ELF-1 (cell line): ENCODE results near the gene ZDHHC3.

Experiments used
- DNase-seq: peaks from one replicate; pipeline ENCODE4 v3.0.0-alpha.2; 2016; ENCODE audit warnings: low read depth, low spot score

Gene ZDHHC3

GRCh38 chr3:44927371-44927770, 48.6 kb downstream of the ZDHHC3 start:
- no peak for DNase-seq

- no peak for DNase-seq
Observed at GRCh38 chr3:44926921-44927320, 49.1 kb downstream of the ZDHHC3 start.

GRCh38 chr3:44926172-44926571, 49.8 kb downstream of the ZDHHC3 start:
- no peak for DNase-seq

- no peak for DNase-seq
Observed at GRCh38 chr3:44924457-44925084, 51.4 kb downstream of the ZDHHC3 start.

- DNase-seq, result no peak
Observed at GRCh38 chr3:44923632-44924456, 52.1 kb downstream of the ZDHHC3 start.

GRCh38 chr3:44920081-44920480, 55.9 kb downstream of the ZDHHC3 start:
- DNase-seq, result no peak

- DNase-seq, result no peak
Observed at GRCh38 chr3:44918581-44918980, 57.4 kb downstream of the ZDHHC3 start.

- no peak for DNase-seq
Observed at GRCh38 chr3:44918087-44918486, 57.9 kb downstream of the ZDHHC3 start.

GRCh38 chr3:44915702-44916438, 60.1 kb downstream of the ZDHHC3 start:
- DNase-seq, result peak; percentile 47

- no peak for DNase-seq
Observed at GRCh38 chr3:44914936-44915335, 61.0 kb downstream of the ZDHHC3 start.

GRCh38 chr3:44913868-44914468, 62.0 kb downstream of the ZDHHC3 start:
- peak; percentile 88 for DNase-seq

GRCh38 chr3:44910693-44911092, 65.3 kb downstream of the ZDHHC3 start:
- no peak for DNase-seq

GRCh38 chr3:44909063-44909462, 66.9 kb downstream of the ZDHHC3 start:
- no peak for DNase-seq

- no peak for DNase-seq
Observed at GRCh38 chr3:44907612-44908011, 68.4 kb downstream of the ZDHHC3 start.

GRCh38 chr3:44906997-44907396, 69.0 kb downstream of the ZDHHC3 start:
- DNase-seq, result no peak

GRCh38 chr3:44905446-44906157, 70.4 kb downstream of the ZDHHC3 start:
- DNase-seq, result no peak

GRCh38 chr3:44903751-44904150, 72.2 kb downstream of the ZDHHC3 start:
- no peak for DNase-seq

GRCh38 chr3:44903314-44903713, 72.7 kb downstream of the ZDHHC3 start:
- no peak for DNase-seq

- no peak for DNase-seq
Observed at GRCh38 chr3:44902628-44903027, 73.3 kb downstream of the ZDHHC3 start.

GRCh38 chr3:44899683-44900367, 76.1 kb downstream of the ZDHHC3 start:
- DNase-seq, result no peak

GRCh38 chr3:44896440-44896839, 79.5 kb downstream of the ZDHHC3 start:
- no peak for DNase-seq
